Osteoblast (primary cell): ENCODE data around the gene AFF2. TPM values are rescaled to one million over a fixed set of nuclear protein-coding genes. Genes with fewer than 3 reads are reported as not detected.

ENCODE experiments used
- DNase-seq: peaks from one replicate; pipeline ENCODE4 v3.0.0; 2011; ENCODE audit warnings: low spot score, mixed read lengths; ENCODE audit not compliant: insufficient read length; ENCODE audit errors: missing footprints
- H2AFZ ChIP-seq: 2 replicates; pipeline ENCODE4 v1.6.0; 2011; ENCODE audit warnings: mild to moderate bottlenecking, low read length
- H3K27ac ChIP-seq: 2 replicates; pipeline ENCODE4 v1.5.1; 2011; ENCODE audit warnings: mild to moderate bottlenecking, low read depth, low read length, moderate library complexity
- H3K27me3 ChIP-seq: 2 replicates; pipeline ENCODE4 v1.6.0; 2012; ENCODE audit warnings: mild to moderate bottlenecking, control low read depth, inconsistent platforms, low read length, moderate library complexity; ENCODE audit not compliant: insufficient read depth
- H3K36me3 ChIP-seq: 2 replicates; pipeline ENCODE4 v1.5.1; 2011; ENCODE audit warnings: mild to moderate bottlenecking, low read length, control low read depth, moderate library complexity; ENCODE audit not compliant: insufficient read depth
- H3K4me1 ChIP-seq: 2 replicates; pipeline ENCODE4 v1.5.1; 2011; ENCODE audit warnings: mild to moderate bottlenecking, low read length, control low read depth, moderate library complexity; ENCODE audit not compliant: insufficient read depth
- H3K4me2 ChIP-seq: 2 replicates; pipeline ENCODE4 v1.6.0; 2011; ENCODE audit warnings: mild to moderate bottlenecking, low read length; ENCODE audit not compliant: insufficient read depth
- H3K4me3 ChIP-seq: fragments of 200-600 bp; sonication (generic); 3 replicates; pipeline ENCODE4 v1.5.1; 2012; ENCODE audit warnings: mild to moderate bottlenecking, low read length, inconsistent platforms; ENCODE audit not compliant: insufficient read depth
- H3K79me2 ChIP-seq: 2 replicates; pipeline ENCODE4 v1.6.0; 2012; ENCODE audit warnings: mild to moderate bottlenecking, low read length, control low read depth, inconsistent platforms; ENCODE audit not compliant: insufficient read depth
- H3K9me3 ChIP-seq: 2 replicates; pipeline ENCODE4 v1.5.1; 2011; ENCODE audit warnings: low read depth, low read length, control low read depth
- H4K20me1 ChIP-seq: 2 replicates; pipeline ENCODE4 v1.6.0; 2012; ENCODE audit warnings: mild to moderate bottlenecking, low read length, control low read depth; ENCODE audit not compliant: insufficient read depth
- total RNA-seq: library from RNA; depleted of rRNA; stranded (reverse); fragments of >200 nt; gene quantifications from 2 replicates; pipeline ENCODE4 v1.2.3, GENCODE V29; 2012
- TF ChIP-seq, protein P1 (sequence below): IDR thresholded peaks from 2 replicates; pipeline ENCODE4 v1.5.1; 2011; ENCODE audit warnings: mild to moderate bottlenecking, low read depth, low read length, moderate library complexity; ENCODE audit errors: extremely low read depth

Gene AFF2
- total RNA-seq, 1 donor = 10.9 TPM

DNA sequence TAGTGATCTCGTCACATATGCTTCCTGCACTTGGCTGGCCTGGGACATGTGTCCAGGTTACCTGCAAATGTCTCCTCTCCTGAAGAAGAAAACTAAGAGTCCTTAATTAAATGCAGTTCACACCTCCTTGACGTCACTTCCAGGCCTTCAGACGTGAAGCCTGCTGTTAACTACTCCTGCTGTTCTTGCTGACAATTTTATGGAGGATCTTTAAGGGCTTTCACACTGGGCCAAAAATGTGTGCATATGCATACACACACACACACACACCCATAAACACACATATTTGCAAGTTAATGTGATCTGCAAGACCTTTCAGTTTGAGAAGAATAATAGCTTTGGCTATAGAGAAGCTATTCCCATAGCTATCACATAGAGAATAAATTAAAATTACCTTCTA lies 267.9 kb downstream of the AFF2 start:
- H3K36me3 ChIP-seq = no peaks in the 10 kb centered on the region
- H3K79me2 ChIP-seq = no peaks in the 10 kb centered on the region
- no peak overlapping the region for H2AFZ ChIP-seq
- H4K20me1 ChIP-seq = no peaks in the 10 kb centered on the region
- H3K4me1 ChIP-seq = no peaks in the 10 kb centered on the region
- H3K4me3 ChIP-seq = no peak overlapping the region
- no peak overlapping the region for H3K4me2 ChIP-seq
- DNase-seq = no peak
- no peaks in the 10 kb centered on the region for H3K27me3 ChIP-seq
- H3K27ac ChIP-seq = no peak overlapping the region
- TF ChIP-seq, protein P1, sequence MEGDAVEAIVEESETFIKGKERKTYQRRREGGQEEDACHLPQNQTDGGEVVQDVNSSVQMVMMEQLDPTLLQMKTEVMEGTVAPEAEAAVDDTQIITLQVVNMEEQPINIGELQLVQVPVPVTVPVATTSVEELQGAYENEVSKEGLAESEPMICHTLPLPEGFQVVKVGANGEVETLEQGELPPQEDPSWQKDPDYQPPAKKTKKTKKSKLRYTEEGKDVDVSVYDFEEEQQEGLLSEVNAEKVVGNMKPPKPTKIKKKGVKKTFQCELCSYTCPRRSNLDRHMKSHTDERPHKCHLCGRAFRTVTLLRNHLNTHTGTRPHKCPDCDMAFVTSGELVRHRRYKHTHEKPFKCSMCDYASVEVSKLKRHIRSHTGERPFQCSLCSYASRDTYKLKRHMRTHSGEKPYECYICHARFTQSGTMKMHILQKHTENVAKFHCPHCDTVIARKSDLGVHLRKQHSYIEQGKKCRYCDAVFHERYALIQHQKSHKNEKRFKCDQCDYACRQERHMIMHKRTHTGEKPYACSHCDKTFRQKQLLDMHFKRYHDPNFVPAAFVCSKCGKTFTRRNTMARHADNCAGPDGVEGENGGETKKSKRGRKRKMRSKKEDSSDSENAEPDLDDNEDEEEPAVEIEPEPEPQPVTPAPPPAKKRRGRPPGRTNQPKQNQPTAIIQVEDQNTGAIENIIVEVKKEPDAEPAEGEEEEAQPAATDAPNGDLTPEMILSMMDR = no peak
- H3K9me3 ChIP-seq = peaks cover 2% of the 10 kb centered on the region

DNA sequence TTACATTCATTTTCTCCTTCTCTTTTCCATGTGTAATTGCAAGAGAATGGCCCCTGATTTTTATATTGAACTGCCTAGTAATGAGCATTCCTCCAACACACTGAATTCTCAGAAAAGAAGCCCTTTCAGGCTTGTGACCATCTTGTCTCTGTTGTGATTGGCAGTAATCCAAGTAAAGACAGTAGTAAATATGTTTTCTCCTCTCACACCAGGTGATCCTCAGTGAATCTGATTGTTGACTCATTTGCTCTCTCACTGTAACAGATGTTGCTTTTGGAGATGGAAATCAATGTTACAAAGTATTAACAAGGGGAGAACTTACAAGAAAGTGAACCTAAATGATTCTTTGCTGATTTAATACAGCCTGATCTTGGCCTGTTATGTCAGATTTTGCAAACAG lies 271.0 kb downstream of the AFF2 start:
- no peaks in the 10 kb centered on the region for H3K27me3 ChIP-seq
- peaks cover 2% of the 10 kb centered on the region for H3K9me3 ChIP-seq
- no peaks in the 10 kb centered on the region for H3K79me2 ChIP-seq
- H3K4me1 ChIP-seq = no peaks in the 10 kb centered on the region
- DNase-seq = no peak
- no peak overlapping the region for H3K4me2 ChIP-seq
- no peak overlapping the region for H3K27ac ChIP-seq
- TF ChIP-seq, protein P1 = no peak
- no peaks in the 10 kb centered on the region for H3K36me3 ChIP-seq
- H2AFZ ChIP-seq = no peak overlapping the region
- H3K4me3 ChIP-seq = no peak overlapping the region
- no peaks in the 10 kb centered on the region for H4K20me1 ChIP-seq

DNA sequence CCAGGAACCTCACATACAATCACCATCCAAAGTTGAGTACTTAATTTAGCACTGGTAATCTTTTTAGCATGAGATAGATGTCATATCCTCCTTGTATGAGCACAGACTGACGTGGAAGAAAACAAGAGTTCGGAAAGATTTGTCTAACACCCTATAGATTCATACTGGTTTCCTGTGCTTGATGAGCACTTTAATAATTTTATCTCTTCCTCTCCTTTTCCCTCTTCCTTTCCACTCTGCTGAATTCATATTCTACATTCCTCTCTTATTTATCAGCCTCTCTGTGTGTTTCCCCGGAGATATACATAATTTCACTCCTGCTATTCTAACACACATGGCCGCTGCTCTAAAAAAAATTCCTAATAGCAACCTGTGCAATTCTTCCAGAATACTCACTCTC lies 273.9 kb downstream of the AFF2 start:
- TF ChIP-seq, protein P1 = no peak
- peaks cover 2% of the 10 kb centered on the region for H3K9me3 ChIP-seq
- H4K20me1 ChIP-seq = no peaks in the 10 kb centered on the region
- DNase-seq = no peak
- H3K4me1 ChIP-seq = no peaks in the 10 kb centered on the region
- no peak overlapping the region for H3K4me3 ChIP-seq
- H2AFZ ChIP-seq = no peak overlapping the region
- H3K4me2 ChIP-seq = no peak overlapping the region
- H3K36me3 ChIP-seq = no peaks in the 10 kb centered on the region
- no peaks in the 10 kb centered on the region for H3K79me2 ChIP-seq
- H3K27me3 ChIP-seq = no peaks in the 10 kb centered on the region
- H3K27ac ChIP-seq = no peak overlapping the region

DNA sequence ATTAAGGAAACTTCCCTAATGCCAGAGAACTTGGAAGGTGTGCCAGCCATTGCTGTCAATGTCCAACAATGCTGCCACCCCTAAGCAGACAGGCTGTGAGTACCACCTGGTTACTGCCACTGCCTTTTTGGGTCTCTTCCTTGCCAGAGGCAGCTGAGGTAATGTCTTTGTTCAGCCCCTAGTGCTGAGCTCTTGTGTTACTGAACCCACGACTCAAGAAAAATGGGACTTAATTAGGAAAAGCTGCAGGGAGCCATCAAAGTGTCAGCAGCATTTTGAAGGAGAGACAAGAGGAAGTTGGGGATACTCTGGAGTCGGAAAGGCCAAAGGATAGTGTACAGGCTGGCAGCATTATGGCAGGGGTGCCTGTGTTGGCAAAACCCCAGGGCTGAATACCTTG lies 283.7 kb downstream of the AFF2 start:
- H3K4me1 ChIP-seq = no peaks in the 10 kb centered on the region
- no peaks in the 10 kb centered on the region for H3K79me2 ChIP-seq
- H3K4me2 ChIP-seq = no peak overlapping the region
- H3K27ac ChIP-seq = no peak overlapping the region
- H2AFZ ChIP-seq = no peak overlapping the region
- H3K9me3 ChIP-seq = peaks cover 2% of the 10 kb centered on the region
- no peaks in the 10 kb centered on the region for H4K20me1 ChIP-seq
- no peak overlapping the region for H3K4me3 ChIP-seq
- TF ChIP-seq, protein P1 = no peak
- no peaks in the 10 kb centered on the region for H3K36me3 ChIP-seq
- no peak for DNase-seq
- no peaks in the 10 kb centered on the region for H3K27me3 ChIP-seq
